Stimulated activated CD4-positive, alpha-beta T cell treated with anti-CD3 and anti-CD28 coated beads, Interleukin-4, amount 100 ng/mL, for 24 hours (primary cell): Measurements from ENCODE around the gene CFAP141.
"Not testable (repeated sequence)": the region's sequence is repeated elsewhere in the genome, so short reads cannot be mapped to it uniquely, and the experiment has no call there.

Experiments used
- DNase-seq: peaks from one replicate; pipeline ENCODE4 v3.0.0-alpha.2; 2020

CFAP141 gene

DNA sequence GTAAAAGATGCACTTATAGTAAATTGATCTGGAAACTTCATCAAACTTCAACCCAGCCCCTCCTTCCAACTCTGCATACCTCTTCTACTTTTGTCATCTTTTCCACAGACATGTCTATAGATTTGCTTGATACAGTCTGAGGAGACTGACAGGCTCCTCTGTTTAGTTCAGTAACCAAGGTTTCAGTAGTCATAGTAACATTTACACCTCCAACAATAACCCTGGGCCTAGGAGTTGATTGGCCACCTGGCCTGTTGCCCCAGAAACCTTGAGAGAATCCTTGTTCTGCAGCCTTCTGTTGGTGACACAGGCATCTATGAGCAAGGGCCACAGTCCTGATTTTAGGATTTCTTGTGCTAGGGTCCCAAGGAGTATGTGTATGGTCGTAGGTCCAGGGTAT is at the start of gene CFAP141:
Gene CFAP141 (minus strand): TSS at position 138 of the 400 bp plus-strand sequence. CDS start 26 bp downstream, at position 112.
- peak; percentile 34 for DNase-seq

DNA sequence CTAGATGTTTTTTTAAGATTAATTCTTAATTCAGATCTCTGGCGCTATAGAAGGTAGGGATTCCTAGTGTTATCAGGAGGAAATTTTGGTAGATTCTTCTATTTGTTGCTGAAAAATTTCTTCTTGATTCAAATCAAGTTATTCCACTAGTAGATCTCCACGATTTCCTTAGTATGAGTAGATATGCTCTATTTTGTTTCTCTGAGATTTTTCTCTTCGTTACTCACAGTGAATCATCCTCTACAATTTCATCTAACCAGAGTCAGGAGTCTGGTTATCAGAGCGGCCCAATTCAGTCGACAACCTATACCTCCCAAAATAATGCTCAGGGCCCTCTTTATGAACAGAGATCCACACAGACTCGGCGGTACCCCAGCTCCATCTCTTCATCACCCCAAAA is 47.5 kb upstream of the CFAP141 start:
- no peak for DNase-seq

DNA sequence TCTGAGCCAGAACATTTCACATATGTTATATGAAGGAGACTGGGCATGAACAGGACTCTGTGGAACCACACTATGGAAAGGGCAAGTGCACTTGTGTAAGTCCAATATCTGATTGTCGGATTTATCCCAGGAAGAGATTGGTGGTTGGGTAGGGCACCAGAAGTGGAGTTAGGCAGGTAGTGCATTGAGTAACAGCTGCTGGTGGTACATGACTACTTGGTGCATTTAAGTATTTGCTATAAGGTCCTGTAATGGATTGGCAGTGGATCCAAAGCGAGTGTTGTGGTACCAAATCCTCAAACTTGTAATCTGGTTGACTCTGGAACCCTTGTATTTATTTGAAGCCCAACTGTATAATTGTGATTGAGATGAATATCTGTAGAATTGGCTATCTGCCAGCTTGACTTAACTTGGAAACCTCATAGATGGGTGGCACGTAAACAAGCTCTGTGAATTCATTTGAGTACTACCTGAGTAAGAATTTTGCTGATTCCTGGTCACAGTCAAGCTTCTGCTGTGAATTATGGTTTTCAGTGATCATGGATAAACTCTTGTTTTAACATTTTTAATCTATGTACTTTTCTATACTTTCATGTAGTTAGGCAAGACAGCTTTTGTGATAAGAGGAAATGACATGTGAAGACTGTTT is 35.7 kb upstream of the CFAP141 start:
- DNase-seq: no peak

DNA sequence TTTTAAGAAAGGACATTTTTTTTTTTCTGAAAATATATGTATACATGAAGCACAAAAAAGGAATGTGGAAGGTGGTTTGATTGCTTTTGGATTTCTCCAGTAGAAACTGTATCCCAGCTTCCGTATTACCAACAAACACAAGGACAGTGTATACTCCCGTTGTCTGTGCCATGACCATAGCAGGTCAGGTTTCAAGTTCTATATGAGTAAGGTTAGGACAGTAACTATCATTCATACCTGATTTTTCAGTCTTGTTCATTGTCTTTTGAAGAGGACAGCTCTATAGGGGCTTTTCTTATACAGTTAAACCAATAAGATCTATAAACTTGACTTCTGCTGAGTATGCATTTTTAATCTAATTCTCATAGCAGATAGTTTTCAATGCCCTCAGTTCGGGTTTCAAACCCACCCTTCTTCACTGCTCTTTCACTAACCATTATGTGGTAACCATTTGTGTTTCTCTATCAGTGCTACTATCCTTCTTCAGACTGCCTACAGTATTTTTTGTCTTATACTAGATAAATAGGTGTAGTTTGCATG is 34.2 kb upstream of the CFAP141 start:
- no peak for DNase-seq

DNA sequence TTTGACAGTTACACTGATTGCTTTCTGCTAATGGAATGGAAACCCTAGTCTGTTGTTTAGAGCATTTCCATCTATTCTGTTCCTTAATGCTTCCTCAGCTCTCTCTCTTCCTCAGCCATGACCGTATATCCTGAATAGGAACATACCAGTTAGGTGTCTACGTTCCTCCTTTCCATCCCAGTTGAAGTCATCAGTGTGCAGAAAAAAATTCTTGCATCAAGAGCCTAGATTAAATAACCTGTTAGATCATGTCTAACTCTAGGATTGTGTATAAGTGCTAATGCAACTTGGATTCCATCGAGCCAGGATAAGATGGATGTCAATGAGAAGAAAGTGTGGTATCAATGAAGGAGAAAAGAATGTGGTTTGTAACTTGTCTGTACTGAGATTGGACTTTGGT is 33.4 kb upstream of the CFAP141 start:
- DNase-seq: no peak

DNA sequence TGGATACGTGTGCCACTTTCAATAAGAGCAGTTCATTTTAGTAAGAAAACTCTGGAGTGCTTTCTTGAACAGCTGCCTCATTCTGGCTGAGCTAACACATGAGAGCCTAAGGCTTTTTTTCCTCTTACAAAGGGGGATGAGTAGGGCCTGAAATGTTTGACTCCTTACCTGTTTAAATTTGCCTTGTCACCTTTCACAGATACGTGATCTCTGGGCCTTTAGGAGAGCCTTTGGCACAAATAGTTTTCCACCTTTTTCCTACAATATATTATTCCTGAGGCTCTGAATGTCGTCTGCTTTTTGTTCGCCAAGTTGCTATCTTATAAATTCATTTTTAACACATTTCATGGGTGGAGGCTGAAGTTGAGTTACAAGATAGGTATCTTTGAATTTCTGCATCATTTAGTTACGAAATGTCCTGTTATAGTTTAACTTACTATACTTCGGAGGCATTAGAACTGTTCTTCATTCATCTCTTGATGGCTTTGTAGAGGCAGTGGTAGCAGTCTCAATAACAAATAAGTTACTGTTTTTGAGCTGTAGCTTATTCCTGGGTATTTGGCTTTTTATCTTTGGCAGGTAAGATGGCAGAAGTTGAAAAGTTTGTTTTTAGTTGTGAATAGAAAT is 31.9 kb upstream of the CFAP141 start:
- DNase-seq: no peak

DNA sequence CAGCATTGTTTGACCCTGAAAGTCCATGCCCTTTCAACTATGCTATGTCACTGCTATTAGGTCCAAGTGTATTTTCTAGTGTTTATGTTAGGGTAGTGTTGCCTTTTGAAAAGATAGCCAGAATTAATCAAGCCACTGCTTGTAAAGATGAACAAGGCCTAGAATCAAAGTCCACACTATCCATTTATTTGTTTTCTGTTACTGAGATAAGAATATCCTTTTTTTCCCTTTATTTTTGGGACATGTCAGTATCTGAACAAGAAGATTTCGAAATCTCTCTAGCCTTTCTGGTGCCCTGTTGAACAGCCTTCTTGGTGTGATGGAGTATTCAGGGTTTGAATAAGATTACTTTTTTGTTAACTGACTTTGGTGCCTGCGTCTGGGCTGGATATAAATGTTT is 31.3 kb upstream of the CFAP141 start:
- no peak for DNase-seq

DNA sequence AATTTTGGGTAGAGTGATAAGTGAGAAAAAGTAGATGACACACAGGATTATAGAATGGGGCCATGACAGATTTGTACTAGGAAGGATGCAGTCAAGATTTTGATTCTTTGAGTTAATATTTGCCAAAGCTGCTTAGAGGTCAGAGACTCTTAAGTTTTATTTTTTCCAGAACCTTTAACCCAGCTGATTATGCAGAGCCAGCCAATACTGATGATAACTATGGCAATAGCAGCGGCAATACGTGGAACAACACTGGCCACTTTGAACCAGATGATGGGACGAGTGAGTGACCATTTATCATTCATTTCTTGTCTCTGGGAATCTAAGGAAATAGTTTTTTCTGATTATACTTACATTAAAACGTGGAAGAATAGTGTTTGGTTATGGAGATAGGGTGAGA is 30.7 kb upstream of the CFAP141 start:
- DNase-seq: no peak

DNA sequence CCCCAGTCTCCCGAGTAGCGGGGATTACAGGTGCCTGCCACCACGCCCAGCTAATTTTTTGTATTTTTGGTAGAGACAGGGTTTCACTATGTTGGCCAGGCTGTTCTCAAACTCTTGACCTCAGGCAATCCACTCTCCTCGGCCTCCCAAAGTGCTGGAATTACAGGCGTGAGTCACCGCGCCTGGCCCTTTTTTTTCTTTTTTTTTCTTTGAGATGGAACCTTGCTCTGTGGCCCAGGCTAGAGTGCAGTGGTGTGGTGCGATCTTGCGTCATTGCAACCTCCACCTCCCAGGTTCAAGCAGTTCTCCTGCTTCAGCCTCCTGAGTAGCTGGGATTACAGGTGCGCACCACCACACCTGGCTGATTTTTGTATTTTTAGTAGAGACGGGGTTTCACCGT is 27.0 kb upstream of the CFAP141 start:
- not testable (repeated sequence) for DNase-seq

DNA sequence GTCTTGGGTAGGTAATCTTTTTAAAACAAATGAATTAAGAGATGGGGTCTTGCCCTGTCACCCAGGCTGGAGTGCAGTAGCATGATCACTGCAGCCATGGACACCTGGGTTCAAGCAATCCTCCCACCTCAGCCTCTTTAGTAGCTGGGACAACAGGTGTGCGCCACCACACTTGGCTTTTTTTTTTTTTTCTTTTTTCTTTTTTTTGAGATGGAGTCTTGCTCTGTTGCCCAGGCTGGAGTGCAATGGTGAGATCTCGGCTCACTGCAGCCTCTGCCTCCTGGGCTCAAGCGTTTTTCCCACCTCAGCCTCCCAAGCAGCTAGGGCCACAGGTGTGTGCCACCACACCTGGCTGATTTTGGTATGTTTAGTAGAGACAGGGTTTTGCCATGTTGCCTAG is 25.0 kb upstream of the CFAP141 start:
- not testable (repeated sequence) for DNase-seq

DNA sequence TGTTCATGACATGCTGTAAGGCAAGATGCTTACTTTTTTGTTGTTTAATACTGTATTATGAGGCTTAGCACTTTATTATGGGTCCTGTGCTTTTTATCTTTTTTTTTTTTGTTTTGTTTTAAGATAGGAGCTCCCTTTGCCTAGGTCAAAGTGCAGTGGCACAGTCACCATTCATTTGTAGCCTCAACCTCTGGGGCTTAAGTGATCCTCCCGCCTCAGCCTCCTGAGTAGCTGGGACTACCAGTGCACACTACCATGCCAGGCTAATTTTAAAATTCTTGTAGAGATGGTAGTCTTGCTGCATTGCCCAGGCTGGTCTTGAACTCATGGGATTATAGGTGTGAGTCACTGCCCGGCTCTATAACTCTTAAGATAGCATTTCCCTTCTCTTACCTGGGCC is 19.2 kb upstream of the CFAP141 start:
- DNase-seq: no peak

DNA sequence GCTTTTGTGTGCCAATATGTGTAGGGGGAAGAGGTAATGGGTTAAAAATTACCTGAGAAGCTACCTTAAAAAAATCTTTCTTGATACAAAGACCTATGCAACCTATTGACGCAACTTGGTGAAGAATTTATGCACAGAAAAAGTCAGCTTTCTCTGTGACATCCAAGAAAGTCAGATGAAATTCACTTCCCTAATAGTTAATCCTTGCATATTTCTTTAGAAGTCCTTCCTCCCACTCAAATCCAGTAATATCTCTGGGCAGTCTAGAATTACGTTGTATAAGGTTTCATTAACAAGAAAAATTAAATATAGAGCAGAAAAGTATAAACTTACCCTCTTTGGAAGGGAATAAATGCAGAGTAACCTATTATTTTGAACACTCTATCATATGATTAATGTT is 17.5 kb upstream of the CFAP141 start:
- no peak for DNase-seq

DNA sequence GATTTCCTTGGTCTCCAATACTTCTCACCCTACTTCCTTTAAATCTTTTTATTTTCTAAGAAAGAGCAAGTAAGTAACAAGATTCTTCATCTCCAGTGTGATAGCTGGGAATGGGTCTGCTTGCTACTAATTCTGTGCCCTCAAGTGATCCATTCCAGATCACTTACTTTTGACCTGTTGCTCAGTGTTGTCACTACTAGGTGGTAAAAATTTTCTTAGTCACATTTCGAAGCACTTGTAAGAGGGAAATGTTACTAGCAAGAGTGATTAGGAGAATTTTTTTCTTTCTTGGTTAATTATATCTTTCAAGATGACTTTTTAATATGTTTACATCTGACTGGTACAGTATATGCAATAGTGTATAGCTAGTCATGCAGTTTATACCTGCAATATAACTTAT is 16.8 kb upstream of the CFAP141 start:
- no peak for DNase-seq

DNA sequence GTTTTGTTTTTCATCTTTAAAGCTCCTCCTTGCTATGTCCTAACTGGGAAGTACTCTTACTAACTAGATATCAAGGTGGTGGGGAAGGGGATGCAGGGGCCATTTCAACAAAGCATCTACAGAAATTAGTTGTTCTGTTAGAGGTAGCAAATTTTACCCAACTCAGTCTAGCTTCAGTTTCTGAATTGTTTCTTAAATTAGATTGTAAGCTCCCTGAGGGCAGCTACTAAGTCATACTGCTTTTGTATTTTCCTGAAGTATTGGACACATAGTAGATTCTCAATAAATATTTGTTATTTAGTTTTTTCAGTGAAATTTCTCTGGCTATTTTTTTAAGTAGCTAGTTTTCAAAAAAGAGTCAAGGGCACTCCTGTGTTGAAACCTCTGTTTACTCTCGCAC is 16.4 kb upstream of the CFAP141 start:
- no peak for DNase-seq

DNA sequence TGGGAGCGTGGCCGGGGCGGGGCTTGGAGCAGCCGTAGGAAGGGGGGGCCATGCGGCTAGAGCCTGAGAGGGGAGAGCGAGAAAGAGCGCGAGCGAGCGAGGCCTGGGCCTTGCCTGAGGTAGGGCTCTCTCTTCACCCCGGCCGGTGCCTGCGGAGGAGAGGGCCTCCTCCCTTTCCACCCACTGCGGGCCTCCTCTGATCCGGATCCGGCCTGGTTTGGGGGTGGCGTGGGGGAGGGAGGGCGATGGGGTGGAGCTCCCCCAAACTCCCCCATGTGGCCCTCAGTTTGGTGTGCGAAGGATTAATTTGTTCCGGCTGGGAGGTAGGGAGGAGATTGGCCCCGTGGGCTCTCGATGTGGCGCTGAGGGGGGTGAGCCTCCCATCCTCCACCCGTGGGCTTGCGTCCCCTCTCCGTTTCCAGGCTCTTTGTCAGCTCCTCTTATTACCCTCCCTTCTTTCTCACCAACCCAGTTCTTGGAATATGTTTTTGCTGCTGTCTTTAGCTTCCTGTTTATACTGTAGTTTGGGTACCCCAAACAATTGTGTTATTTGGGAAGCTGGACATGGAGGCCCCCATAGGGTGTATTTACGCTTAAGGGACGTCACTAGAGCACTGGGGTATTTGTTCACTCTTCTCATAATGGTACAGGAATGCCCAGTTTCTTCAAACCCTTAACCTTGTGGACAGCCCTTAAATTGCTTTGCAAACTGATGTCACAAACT is 15.3 kb upstream of the CFAP141 start:
- DNase-seq: peak; percentile 71

DNA sequence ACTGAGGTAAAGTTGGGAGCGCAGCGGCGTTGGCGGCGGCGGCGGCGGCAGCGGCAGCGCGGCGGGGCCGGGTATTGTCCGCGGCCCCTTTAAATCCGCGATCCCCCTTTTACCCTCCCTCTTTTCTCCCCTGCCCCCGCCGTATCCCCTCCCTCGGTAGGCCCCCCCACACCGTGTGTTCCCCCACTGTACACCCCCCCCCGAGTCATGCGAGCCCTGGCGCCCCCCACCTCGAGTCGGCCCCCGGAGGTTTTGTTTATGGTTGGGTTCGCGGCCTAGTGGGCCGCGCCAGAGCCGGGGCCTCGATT is 14.8 kb upstream of the CFAP141 start:
- DNase-seq: no peak

DNA sequence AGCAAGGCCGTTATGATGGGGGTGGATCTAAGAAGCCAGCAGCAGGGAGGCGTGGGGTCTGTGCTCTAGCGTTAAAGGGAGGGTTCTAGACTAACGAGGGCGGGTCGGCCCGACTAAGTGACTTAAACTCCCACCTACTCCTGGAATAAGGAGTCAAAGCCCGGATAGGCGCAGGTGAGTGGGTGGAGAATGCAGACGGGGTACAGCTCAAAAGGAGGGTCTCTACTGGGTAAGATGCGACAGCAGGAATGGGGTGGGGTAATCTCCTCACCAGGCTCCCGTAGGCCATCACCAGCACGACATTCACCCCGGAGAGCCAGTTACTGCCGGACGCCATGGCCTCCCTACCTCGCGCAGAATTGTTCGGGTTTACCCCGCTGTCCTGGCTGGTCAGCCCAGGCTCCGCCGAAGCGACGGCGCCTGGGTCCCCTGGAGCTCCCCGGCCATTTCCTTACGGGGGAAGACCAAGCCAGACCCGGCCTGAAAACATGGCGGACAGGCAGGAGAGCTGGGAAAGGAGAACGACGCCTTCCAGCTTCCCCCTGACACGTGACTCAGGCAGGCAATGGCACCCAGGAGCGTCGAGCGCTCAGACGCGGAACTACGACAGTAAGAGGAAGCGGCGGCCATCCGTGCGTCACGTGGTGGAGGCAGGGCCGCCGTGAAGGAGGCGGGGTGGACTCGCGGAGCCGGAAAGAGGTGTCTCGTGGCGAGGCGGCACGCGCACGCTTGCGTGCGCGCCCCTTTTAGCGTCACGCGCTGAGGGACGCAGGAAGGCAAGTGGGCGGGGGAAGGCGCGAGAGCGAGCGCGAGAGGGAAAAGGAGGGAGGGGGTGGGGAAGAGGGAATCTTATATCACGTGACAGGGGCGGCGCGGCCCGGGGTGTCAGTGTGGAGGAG is 14.2 kb upstream of the CFAP141 start, which contains the start of gene UBAP2L:
Gene UBAP2L (plus strand): TSS at position 885 of the 899 bp plus-strand sequence. CDS start 4,169 bp downstream, outside the sequence.
- DNase-seq: peak; percentile 98

DNA sequence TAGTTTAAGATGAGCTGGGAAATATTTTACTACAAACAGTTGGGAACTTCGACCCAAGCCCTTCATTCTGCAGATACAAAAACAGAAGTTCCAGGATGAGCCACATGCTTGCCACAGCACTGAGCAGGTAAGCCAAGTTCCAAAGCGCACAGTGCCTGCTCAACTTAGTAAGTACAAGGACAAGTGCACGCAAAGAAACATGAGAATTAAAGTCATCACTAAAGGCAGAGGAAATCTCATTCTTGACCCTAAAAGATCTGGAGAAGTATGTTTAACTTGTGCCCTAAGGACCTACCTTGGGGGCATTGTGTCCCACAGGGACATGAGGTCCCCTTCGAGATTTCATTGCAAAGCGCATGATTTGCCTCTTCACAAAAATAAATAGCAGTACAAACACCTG is 13.4 kb upstream of the CFAP141 start:
- DNase-seq: peak; percentile 10

DNA sequence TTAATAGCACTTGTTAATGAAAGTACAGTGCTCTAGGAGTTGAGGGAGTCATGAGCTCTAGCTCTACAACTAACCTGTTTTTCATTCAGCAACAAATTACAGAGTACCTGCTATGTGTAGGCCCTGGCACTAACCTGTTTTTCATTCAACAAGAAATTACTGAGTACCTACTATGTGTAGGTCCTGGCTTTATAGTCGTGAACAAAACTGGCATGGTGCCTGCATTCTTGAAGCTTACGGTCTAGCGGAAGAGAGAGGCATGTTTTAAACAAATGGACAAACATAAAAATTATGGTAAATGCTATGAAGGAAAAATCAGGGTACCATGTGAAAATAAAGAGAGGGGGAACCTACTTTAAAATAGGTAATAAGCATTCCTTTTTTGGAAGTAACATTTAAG is 12.4 kb upstream of the CFAP141 start:
- DNase-seq: no peak

DNA sequence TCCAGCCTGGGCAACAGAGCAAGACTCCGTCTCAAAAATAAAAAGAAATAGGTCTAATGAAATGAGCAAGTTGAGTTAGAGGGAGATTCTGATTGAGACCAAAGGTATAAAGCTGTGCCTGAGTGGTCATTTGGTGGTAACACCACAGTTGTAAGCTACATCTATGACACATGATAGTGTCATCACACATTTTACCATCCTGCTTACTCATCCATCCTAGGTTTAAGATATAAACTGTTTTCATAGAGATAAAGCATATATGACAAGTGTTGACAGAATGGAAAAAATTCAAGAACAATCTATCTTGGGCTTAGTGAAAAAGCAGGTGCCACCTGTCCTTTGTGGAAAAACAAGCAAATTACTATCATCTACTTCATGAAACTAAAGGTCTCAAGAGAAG is 7.1 kb upstream of the CFAP141 start:
- peak; percentile 8 for DNase-seq

DNA sequence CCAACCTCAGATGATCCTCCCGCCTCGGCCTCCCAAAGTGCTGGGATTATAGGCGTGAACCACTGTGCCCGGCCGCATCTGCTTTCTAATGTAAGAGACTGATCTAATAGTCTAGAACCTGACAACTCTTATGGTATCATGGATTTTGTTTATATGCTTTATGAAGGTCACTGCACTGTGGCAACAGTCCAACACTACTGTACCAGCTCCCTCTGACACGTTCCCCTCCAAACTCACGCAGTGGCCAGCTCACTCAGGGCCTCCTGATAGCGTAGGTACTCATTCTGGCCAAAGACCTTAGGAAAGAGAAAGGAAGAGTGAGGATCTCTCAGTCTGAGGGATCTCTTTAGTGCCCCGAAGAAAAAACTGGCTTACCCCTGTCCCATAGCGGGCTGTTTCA is 6.0 kb upstream of the CFAP141 start:
- DNase-seq: no peak

DNA sequence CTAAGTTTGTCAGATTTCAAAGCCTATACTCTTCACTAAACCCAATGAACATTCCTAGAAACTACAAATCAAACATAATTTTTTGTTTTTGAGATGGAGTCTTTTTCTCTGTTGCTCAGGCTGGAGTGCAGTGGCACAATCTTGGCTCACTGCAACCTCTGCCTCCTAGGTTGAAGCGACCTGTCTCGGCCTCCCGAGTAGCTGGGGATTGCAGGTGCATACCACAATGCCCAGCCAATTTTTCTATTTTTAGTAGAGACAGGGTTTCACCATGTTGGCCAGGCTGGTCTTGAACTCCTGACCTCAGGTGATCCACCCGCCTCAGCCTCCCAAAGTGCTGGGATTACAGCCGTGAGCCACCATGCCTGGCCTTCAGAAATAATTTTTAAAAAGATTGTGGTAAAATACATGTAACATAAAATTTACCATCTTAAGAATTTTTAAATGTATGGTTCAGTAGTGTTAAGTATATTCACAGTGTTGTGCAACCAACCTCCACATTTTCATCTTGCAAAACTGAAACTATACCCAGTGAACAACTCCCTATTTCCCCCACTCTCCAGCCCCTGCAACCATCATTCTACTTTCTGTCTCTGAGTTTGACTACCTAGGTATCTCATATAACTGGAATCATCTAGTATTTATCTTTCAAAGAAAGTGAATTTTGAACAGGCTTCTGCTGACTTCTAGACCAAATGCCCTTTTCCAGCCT is 2.7 kb upstream of the CFAP141 start:
- no peak for DNase-seq
